ENCODE measurements around the gene LAMB1.

Gene LAMB1

DNA sequence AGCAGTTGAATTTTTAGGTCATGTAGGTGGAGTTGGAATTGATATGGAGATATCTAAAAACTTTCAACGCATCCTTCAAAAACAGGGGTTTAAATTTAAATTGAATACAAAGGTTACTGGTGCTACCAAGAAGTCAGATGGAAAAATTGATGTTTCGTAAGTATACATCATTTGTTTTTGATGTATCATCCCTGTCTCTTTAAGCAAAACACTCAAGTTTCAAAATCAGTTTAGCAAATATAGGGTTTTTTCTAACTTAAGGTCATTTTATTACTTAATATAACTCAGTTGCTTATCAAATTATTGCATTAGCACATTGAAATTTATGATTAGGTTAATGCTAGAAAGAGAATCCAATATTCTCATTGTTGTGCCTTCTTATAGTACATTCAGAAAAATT, 87.4 kb downstream of the LAMB1 start:
- TF ChIP-seq, protein P1, sequence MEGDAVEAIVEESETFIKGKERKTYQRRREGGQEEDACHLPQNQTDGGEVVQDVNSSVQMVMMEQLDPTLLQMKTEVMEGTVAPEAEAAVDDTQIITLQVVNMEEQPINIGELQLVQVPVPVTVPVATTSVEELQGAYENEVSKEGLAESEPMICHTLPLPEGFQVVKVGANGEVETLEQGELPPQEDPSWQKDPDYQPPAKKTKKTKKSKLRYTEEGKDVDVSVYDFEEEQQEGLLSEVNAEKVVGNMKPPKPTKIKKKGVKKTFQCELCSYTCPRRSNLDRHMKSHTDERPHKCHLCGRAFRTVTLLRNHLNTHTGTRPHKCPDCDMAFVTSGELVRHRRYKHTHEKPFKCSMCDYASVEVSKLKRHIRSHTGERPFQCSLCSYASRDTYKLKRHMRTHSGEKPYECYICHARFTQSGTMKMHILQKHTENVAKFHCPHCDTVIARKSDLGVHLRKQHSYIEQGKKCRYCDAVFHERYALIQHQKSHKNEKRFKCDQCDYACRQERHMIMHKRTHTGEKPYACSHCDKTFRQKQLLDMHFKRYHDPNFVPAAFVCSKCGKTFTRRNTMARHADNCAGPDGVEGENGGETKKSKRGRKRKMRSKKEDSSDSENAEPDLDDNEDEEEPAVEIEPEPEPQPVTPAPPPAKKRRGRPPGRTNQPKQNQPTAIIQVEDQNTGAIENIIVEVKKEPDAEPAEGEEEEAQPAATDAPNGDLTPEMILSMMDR (IDR thresholded peaks at IDR 0.05; ENCODE audit: insufficient read depth, low read length, missing control alignments), result no peak
- H3K4me3 ChIP-seq (ENCODE audit: low read depth, low read length), result no peak overlapping the region
- no peak for DNase-seq (ENCODE audit: low read depth, low spot score)
- POLR2A ChIA-PET, result no interaction called here
- CTCF ChIA-PET, result interaction anchor here (1.0 kb wide), 1 partner anchor 230 kb away, joined by 3 read pairs; no protein-coding TSS in a partner anchor

DNA sequence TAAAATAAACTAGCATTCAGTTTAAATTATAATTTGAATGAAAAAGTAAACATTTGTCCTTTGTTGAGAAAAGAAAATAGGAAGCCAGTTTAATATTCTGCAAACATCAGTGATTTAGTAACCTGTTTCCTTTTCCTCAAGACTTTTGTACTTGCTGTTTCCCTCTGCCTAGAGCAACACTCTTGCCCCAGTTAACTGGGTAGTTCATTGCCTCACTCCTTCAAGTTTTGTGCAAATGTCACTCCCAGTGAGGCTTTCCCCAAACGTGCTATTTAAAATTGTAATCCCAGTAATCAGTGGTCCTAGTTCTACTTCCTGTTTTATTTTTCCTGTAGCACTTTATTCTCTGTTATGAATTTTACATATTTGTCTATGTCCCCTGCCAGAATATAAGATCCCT, 88.1 kb downstream of the LAMB1 start:
- ChIA-PET CTCF (interaction anchor here (1.0 kb wide), 1 partner anchor 231 kb away, joined by 3 read pairs; no protein-coding TSS in a partner anchor), POLR2A (no interaction called here)
- no peak for DNase-seq (ENCODE audit: low read depth, low spot score)
- H3K4me3 ChIP-seq (ENCODE audit: low read depth, low read length), result no peak overlapping the region
- TF ChIP-seq, protein P1 (IDR thresholded peaks at IDR 0.05; ENCODE audit: insufficient read depth, low read length, missing control alignments), result no peak

DNA sequence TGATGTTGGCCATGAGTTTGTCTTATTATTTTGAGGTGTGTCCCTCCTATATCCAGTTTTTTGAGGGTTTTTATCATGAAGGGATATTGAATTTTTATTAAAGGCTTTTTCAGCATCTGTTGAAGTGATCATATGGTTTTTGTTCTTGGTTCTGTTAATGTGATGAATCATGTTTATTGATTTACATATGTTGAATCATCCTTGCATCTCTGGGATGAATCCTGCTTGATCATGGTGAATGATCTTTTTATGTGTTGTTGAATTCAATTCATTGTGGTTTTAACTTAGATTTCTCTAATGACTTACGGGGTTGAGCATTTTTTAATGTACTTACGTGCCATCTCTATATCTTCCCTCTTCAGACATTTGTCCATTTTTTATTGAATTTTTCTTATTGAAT, 89.1 kb downstream of the LAMB1 start:
- ChIA-PET CTCF (no interaction called here), POLR2A (no interaction called here)
- no peak for DNase-seq (ENCODE audit: low read depth, low spot score)
- TF ChIP-seq, protein P1 (IDR thresholded peaks at IDR 0.05; ENCODE audit: insufficient read depth, low read length, missing control alignments), result no peak
- H3K4me3 ChIP-seq (ENCODE audit: low read depth, low read length), result no peak overlapping the region

DNA sequence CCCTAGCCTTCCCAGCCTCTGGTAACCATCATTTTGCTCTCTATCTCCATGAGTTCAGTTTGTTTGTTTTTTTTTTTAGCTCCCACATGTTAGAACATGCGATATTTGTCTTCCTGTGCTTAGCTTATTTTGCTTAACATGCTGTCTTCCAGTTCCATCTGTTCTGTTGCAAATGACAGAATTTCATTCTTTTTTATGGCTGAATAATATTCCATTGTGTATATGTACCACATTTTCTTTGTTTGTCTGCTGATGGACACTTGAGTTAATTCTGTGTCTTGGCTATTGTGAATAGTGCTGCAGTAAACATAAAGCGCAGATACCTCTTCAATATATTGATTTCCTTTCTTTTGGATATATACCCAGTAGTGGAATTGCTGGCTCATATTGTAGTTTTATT, 91.0 kb downstream of the LAMB1 start:
- POLR2A ChIA-PET, result interaction anchor here (0.7 kb wide), 1 partner anchor 82 kb away, joined by 3 read pairs; no protein-coding TSS in a partner anchor
- H3K4me3 ChIP-seq (ENCODE audit: low read depth, low read length), result no peak overlapping the region
- TF ChIP-seq, protein P1 (IDR thresholded peaks at IDR 0.05; ENCODE audit: insufficient read depth, low read length, missing control alignments), result no peak
- DNase-seq (ENCODE audit: low read depth, low spot score), result no peak
- CTCF ChIA-PET, result interaction anchor here (1.2 kb wide), 1 partner anchor 234 kb away, joined by 5 read pairs; no protein-coding TSS in a partner anchor

DNA sequence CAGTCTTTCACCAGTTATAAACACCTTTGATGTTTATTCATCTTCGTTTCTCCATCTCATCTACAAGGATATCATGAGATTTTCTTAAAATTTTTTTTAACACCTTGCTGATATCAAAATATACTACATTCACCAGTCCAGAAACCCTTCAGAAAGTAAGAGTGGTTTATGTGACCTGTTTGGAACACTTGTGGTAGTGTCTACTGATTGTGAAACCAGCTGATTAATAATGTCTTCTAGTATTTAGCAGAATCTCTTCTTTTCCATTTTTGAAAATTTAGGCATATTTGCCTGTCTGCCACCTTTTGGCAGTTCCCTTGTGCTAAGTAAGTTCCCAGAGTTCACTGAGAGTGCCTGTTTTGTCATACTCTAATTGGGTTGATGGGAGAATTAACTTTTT, 93.5 kb downstream of the LAMB1 start:
- TF ChIP-seq, protein P1 (IDR thresholded peaks at IDR 0.05; ENCODE audit: insufficient read depth, low read length, missing control alignments), result no peak
- ChIA-PET POLR2A (no interaction called here), CTCF (interaction anchor here (1.0 kb wide), 1 partner anchor 9 kb away, joined by 3 read pairs; no protein-coding TSS in a partner anchor)
- no peak for DNase-seq (ENCODE audit: low read depth, low spot score)
- H3K4me3 ChIP-seq (ENCODE audit: low read depth, low read length), result no peak overlapping the region

DNA sequence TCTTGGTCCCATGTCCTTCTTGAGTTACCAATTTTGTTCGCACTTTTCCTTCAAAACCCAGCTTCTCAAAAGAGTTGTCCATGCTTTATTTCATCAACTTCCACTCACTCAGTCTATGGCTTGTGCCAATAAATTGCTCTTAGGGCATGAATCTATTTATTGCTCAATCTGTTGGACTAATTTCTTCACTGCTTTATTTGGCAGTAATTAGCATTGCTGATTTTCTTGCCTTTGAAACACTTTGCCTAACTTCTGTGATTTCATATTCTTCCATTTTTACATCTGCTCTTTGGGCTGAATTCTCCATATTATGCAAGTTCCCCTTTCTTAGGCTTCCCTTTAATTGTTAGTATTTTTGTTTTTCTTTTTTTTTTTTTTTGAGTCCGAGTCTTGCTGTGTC, 95.2 kb downstream of the LAMB1 start:
- DNase-seq (ENCODE audit: low read depth, low spot score), result no peak
- ChIA-PET CTCF (interaction anchor here (1.0 to 1.9 kb wide), 2 partner anchors 15 to 17 kb away, joined by 3 to 5 read pairs; partner anchors contain the start of gene DLD), POLR2A (no interaction called here)
- no peak overlapping the region for H3K4me3 ChIP-seq (ENCODE audit: low read depth, low read length)
- TF ChIP-seq, protein P1 (IDR thresholded peaks at IDR 0.05; ENCODE audit: insufficient read depth, low read length, missing control alignments), result no peak
